NCI-H69 (cell line): ENCODE data around the gene SMIM17.

ENCODE experiments used
- DNase-seq: peaks from one replicate; lab custom pipeline; 2025; lab: John Stamatoyannopoulos, UW

SMIM17 gene

GRCh38 chr19:56642711-56643459 lies at the start of gene SMIM17:
TSS of gene SMIM17 (plus strand) at chr19:56643159. CDS start at chr19:56645668, 2,509 bp downstream.
- DNase-seq, result peak; percentile 23

GRCh38 chr19:56594446-56594782 lies 48.5 kb upstream of the SMIM17 start:
- no peak for DNase-seq

GRCh38 chr19:56594783-56595547 lies 48.0 kb upstream of the SMIM17 start, which contains the start of gene ZNF71:
TSS of gene ZNF71 (plus strand) at chr19:56595302. CDS start at chr19:56601559, 6,257 bp downstream.
- DNase-seq, result peak; percentile 93

GRCh38 chr19:56595548-56595899 lies 47.4 kb upstream of the SMIM17 start:
- DNase-seq, result no peak

GRCh38 chr19:56596676-56597075 lies 46.3 kb upstream of the SMIM17 start:
- DNase-seq, result no peak

- DNase-seq, result no peak
Measured at GRCh38 chr19:56597696-56598095, 45.3 kb upstream of the SMIM17 start.

GRCh38 chr19:56601375-56601774 lies 41.6 kb upstream of the SMIM17 start:
- no peak for DNase-seq

- no peak for DNase-seq
Measured at GRCh38 chr19:56603829-56604228, 39.1 kb upstream of the SMIM17 start.

- DNase-seq, result no peak
Measured at GRCh38 chr19:56608274-56608964, 34.5 kb upstream of the SMIM17 start.

- DNase-seq, result no peak
Measured at GRCh38 chr19:56611288-56611687, 31.7 kb upstream of the SMIM17 start.

GRCh38 chr19:56612737-56613136 lies 30.2 kb upstream of the SMIM17 start:
- no peak for DNase-seq

GRCh38 chr19:56613639-56614038 lies 29.3 kb upstream of the SMIM17 start:
- DNase-seq, result no peak

GRCh38 chr19:56617531-56617930 lies 25.4 kb upstream of the SMIM17 start:
- no peak for DNase-seq

- no peak for DNase-seq
Measured at GRCh38 chr19:56619121-56619520, 23.8 kb upstream of the SMIM17 start.

GRCh38 chr19:56622374-56622773 lies 20.6 kb upstream of the SMIM17 start:
- no peak for DNase-seq

GRCh38 chr19:56623006-56623405 lies 20.0 kb upstream of the SMIM17 start:
- no peak for DNase-seq

GRCh38 chr19:56625708-56626107 lies 17.3 kb upstream of the SMIM17 start:
- DNase-seq, result no peak

- DNase-seq, result no peak
Measured at GRCh38 chr19:56633021-56633420, 9.9 kb upstream of the SMIM17 start.

GRCh38 chr19:56637976-56638555 lies 4.9 kb upstream of the SMIM17 start:
- DNase-seq, result no peak

GRCh38 chr19:56639217-56639616 lies 3.7 kb upstream of the SMIM17 start:
- no peak for DNase-seq

GRCh38 chr19:56643460-56643955 lies 549 bp downstream of the SMIM17 start:
- no peak for DNase-seq

- no peak for DNase-seq
Measured at GRCh38 chr19:56654151-56654550, 11.2 kb downstream of the SMIM17 start.
